Effector memory CD4-positive, alpha-beta T cell (primary cell): ENCODE results near the gene RHOA.

ENCODE experiments used
- DNase-seq, 3 donors: peaks; one replicate each; pipeline ENCODE4 v3.0.0-alpha.2; 2020
- H3K27ac ChIP-seq: 2 replicates; pipeline ENCODE4 v1.7.0; 2013; ENCODE audit warnings: mild to moderate bottlenecking, low read length, moderate library complexity; ENCODE audit not compliant: insufficient read depth, poor library complexity, severe bottlenecking
- H3K27me3 ChIP-seq: replicated peaks from 2 replicates; pipeline ENCODE4 v1.7.0; 2013; ENCODE audit warnings: mild to moderate bottlenecking, low read length; ENCODE audit not compliant: insufficient read depth, control insufficient read depth, poor library complexity, severe bottlenecking
- H3K36me3 ChIP-seq: 2 replicates; pipeline ENCODE4 v1.7.0; 2013; ENCODE audit warnings: mild to moderate bottlenecking, low read length, moderate library complexity; ENCODE audit not compliant: control insufficient read depth, insufficient read depth
- H3K4me1 ChIP-seq: 2 replicates; pipeline ENCODE4 v1.7.0; 2013; ENCODE audit warnings: low read length, mild to moderate bottlenecking; ENCODE audit not compliant: control insufficient read depth, insufficient read depth, poor library complexity, severe bottlenecking
- H3K4me3 ChIP-seq: 2 replicates; pipeline ENCODE4 v1.7.0; 2013; ENCODE audit warnings: low read length, low read depth, mild to moderate bottlenecking; ENCODE audit not compliant: insufficient read depth, poor library complexity, severe bottlenecking
- H3K9me3 ChIP-seq: 2 replicates; pipeline ENCODE4 v1.7.0; 2013; ENCODE audit warnings: mild to moderate bottlenecking, low read length, moderate library complexity; ENCODE audit not compliant: control insufficient read depth

The RHOA gene

GRCh38 chr3:49427586-49427985 lies 15.8 kb upstream of the RHOA start:
- H3K36me3 ChIP-seq: no peaks in the 10 kb centered on the region
- no peak overlapping the region for H3K27ac ChIP-seq
- H3K4me1 ChIP-seq: peaks cover 9% of the 10 kb centered on the region
- no peak for DNase-seq
- H3K4me3 ChIP-seq: no peak overlapping the region
- H3K9me3 ChIP-seq: no peaks in the 10 kb centered on the region
- H3K27me3 ChIP-seq: no peaks in the 10 kb centered on the region

GRCh38 chr3:49424816-49425215 lies 13.0 kb upstream of the RHOA start:
- Histone ChIP-seq H3K27me3 (no peaks in the 10 kb centered on the region), H3K9me3 (no peaks in the 10 kb centered on the region), H3K4me1 (peaks cover 9% of the 10 kb centered on the region), H3K36me3 (peaks cover 4% of the 10 kb centered on the region), H3K4me3 (no peak overlapping the region), H3K27ac (no peak overlapping the region)
- DNase-seq: no peak

GRCh38 chr3:49422379-49423248 lies 10.8 kb upstream of the RHOA start, which contains the start of gene AMT:
Gene AMT (minus strand): TSS chr3:49422473. CDS start chr3:49422450, 23 bp downstream.
- no peak for DNase-seq
- Histone ChIP-seq H3K4me3 (no peak within 1 kb of the TSS), H3K27me3 (no peaks in the 10 kb centered on the region), H3K27ac (peak within 1 kb of the TSS; percentile 13), H3K4me1 (peaks cover 8% of the 10 kb centered on the region), H3K36me3 (peaks cover 4% of the 10 kb centered on the region), H3K9me3 (no peaks in the 10 kb centered on the region)

GRCh38 chr3:49421890-49422378 lies 10.2 kb upstream of the RHOA start:
- Histone ChIP-seq H3K36me3 (peaks cover 4% of the 10 kb centered on the region), H3K4me1 (peaks cover 15% of the 10 kb centered on the region), H3K4me3 (no peak overlapping the region), H3K27ac (no peak overlapping the region), H3K9me3 (no peaks in the 10 kb centered on the region), H3K27me3 (no peaks in the 10 kb centered on the region)
- no peak for DNase-seq

GRCh38 chr3:49417516-49418120 lies 5.8 kb upstream of the RHOA start:
- H3K27ac ChIP-seq: peak overlapping the region; percentile 92
- peaks cover 42% of the 10 kb centered on the region for H3K4me1 ChIP-seq
- no peak overlapping the region for H3K4me3 ChIP-seq
- no peaks in the 10 kb centered on the region for H3K9me3 ChIP-seq
- DNase-seq: no peak
- H3K27me3 ChIP-seq: no peaks in the 10 kb centered on the region
- peaks cover 4% of the 10 kb centered on the region for H3K36me3 ChIP-seq

GRCh38 chr3:49416867-49417266 lies 5.1 kb upstream of the RHOA start:
- DNase-seq: no peak
- no peaks in the 10 kb centered on the region for H3K9me3 ChIP-seq
- peaks cover 4% of the 10 kb centered on the region for H3K36me3 ChIP-seq
- no peak overlapping the region for H3K4me3 ChIP-seq
- no peaks in the 10 kb centered on the region for H3K27me3 ChIP-seq
- peak overlapping the region; percentile 92 for H3K27ac ChIP-seq
- H3K4me1 ChIP-seq: peaks cover 47% of the 10 kb centered on the region

GRCh38 chr3:49415931-49416601 lies 4.3 kb upstream of the RHOA start:
- Histone ChIP-seq H3K27ac (peak overlapping the region; percentile 92), H3K36me3 (no peaks in the 10 kb centered on the region), H3K4me1 (peaks cover 47% of the 10 kb centered on the region), H3K9me3 (no peaks in the 10 kb centered on the region), H3K4me3 (peak overlapping the region; percentile 42), H3K27me3 (no peaks in the 10 kb centered on the region)
- DNase-seq: peak; percentile 61 to 69 (median 68)

- H3K27ac ChIP-seq: peak overlapping the region; percentile 92
- H3K36me3 ChIP-seq: no peaks in the 10 kb centered on the region
- H3K4me3 ChIP-seq: no peak overlapping the region
- H3K9me3 ChIP-seq: no peaks in the 10 kb centered on the region
- no peak for DNase-seq
- peaks cover 52% of the 10 kb centered on the region for H3K4me1 ChIP-seq
- H3K27me3 ChIP-seq: no peaks in the 10 kb centered on the region
Observed at GRCh38 chr3:49414753-49415152, 3.0 kb upstream of the RHOA start.

GRCh38 chr3:49413338-49413734 lies 1.6 kb upstream of the RHOA start:
- no peaks in the 10 kb centered on the region for H3K27me3 ChIP-seq
- H3K4me1 ChIP-seq: peaks cover 60% of the 10 kb centered on the region
- peak overlapping the region; percentile 68 for H3K4me3 ChIP-seq
- no peaks in the 10 kb centered on the region for H3K36me3 ChIP-seq
- DNase-seq: no peak
- no peaks in the 10 kb centered on the region for H3K9me3 ChIP-seq
- no peak overlapping the region for H3K27ac ChIP-seq
